T-helper 2 cell treated with Interferon-gamma antibody and Interleukin-4, amounts not matched to agents 5 μg/mL and 100 μg/mL, for 36 hours (primary cell): ENCODE results near the gene HIBADH.
"Not testable (repeated sequence)": the region's sequence is repeated elsewhere in the genome, so short reads cannot be mapped to it uniquely, and the experiment has no call there.

ENCODE experiments used
- DNase-seq: peaks from one replicate; pipeline ENCODE4 v3.0.0; 2021; ENCODE audit warnings: low spot score
- H3K27ac Mint-ChIP-seq: one replicate; pipeline ENCODE4 v1.8.0; 2021; ENCODE audit warnings: mild to moderate bottlenecking, mixed read lengths
- H3K27me3 Mint-ChIP-seq: one replicate; pipeline ENCODE4 v1.8.0; 2021; ENCODE audit warnings: low read depth, mixed read lengths
- H3K36me3 Mint-ChIP-seq: one replicate; pipeline ENCODE4 v1.8.0; 2021; ENCODE audit warnings: low read depth, mixed read lengths
- H3K4me1 Mint-ChIP-seq: one replicate; pipeline ENCODE4 v1.8.0; 2021; ENCODE audit warnings: low read depth, mixed read lengths
- H3K4me3 Mint-ChIP-seq: one replicate; pipeline ENCODE4 v1.8.0; 2022; ENCODE audit warnings: mild to moderate bottlenecking, moderate library complexity, mixed read lengths
- H3K9me3 Mint-ChIP-seq: one replicate; pipeline ENCODE4 v1.8.0; 2021; ENCODE audit warnings: mixed read lengths

The HIBADH gene

GRCh38 chr7:27639851-27640250, 22.8 kb downstream of the HIBADH start:
- H3K27ac Mint-ChIP-seq: no peak overlapping the region
- H3K27me3 Mint-ChIP-seq: no peaks in the 10 kb centered on the region
- H3K4me1 Mint-ChIP-seq: peaks cover 21% of the 10 kb centered on the region
- H3K9me3 Mint-ChIP-seq: no peaks in the 10 kb centered on the region
- no peak for DNase-seq
- peaks cover 12% of the 10 kb centered on the region for H3K36me3 Mint-ChIP-seq
- H3K4me3 Mint-ChIP-seq: no peak overlapping the region

DNA sequence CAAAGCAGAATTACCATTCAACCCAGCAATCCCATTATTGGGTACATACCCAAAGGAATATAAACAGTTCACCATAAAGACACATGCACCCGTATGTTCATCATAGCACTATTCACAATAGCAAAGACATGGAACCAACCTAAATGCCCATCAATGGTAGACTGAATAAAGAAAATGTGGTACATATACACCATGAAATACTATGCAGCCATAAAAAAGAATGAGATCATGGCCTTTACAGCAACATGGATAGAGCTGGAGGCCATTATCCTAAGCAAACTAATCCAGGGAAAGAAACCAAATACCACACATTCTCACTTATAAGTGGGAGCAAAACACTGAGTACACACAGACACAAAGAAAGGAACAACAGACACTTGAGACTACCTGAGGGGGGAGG, 23.6 kb downstream of the HIBADH start:
- H3K27me3 Mint-ChIP-seq, H3K9me3 Mint-ChIP-seq, DNase-seq, H3K27ac Mint-ChIP-seq, H3K4me3 Mint-ChIP-seq: not testable (repeated sequence)
- Mint-ChIP-seq H3K4me1 (peaks cover 19% of the 10 kb centered on the region), H3K36me3 (peaks cover 12% of the 10 kb centered on the region)

DNA sequence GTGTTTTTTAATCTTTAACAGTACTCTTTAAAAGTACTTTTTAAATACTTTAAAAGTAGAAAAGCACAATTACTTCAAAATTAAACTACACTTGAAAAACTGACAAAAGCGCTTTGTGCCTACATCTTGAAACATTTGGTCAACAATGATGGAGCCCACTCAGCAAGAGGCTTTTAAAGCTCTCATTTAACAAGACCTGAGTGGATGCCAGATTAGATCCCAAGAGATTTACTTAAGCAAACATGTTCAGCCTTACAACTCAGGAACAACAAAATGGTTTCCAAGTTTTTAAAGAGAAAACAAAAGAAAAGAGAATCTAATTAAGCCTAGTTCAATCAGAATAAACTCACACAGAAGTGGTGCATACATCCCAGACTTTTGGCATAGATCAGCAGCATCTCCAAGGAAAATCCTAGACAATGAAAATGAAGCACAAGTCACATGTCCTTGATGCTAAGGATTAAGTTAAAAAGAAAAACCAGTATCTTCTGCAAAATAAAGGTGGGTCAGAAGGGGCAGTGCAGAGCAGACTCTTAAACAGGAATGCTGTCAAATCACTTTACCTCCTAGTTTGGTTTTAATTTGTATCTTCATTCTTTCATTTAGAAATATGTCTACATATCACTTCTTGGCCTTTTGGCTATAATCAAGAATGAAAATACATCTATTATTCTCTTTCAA, 26.2 kb downstream of the HIBADH start:
- peaks cover 12% of the 10 kb centered on the region for H3K36me3 Mint-ChIP-seq
- H3K9me3 Mint-ChIP-seq: no peaks in the 10 kb centered on the region
- H3K27me3 Mint-ChIP-seq: no peaks in the 10 kb centered on the region
- peaks cover 17% of the 10 kb centered on the region for H3K4me1 Mint-ChIP-seq
- H3K27ac Mint-ChIP-seq: no peak overlapping the region
- no peak overlapping the region for H3K4me3 Mint-ChIP-seq
- no peak for DNase-seq

GRCh38 chr7:27635728-27636127, 27.0 kb downstream of the HIBADH start:
- DNase-seq: no peak
- H3K27me3 Mint-ChIP-seq: no peaks in the 10 kb centered on the region
- no peak overlapping the region for H3K27ac Mint-ChIP-seq
- peaks cover 12% of the 10 kb centered on the region for H3K36me3 Mint-ChIP-seq
- peaks cover 17% of the 10 kb centered on the region for H3K4me1 Mint-ChIP-seq
- H3K9me3 Mint-ChIP-seq: no peaks in the 10 kb centered on the region
- H3K4me3 Mint-ChIP-seq: no peak overlapping the region

DNA sequence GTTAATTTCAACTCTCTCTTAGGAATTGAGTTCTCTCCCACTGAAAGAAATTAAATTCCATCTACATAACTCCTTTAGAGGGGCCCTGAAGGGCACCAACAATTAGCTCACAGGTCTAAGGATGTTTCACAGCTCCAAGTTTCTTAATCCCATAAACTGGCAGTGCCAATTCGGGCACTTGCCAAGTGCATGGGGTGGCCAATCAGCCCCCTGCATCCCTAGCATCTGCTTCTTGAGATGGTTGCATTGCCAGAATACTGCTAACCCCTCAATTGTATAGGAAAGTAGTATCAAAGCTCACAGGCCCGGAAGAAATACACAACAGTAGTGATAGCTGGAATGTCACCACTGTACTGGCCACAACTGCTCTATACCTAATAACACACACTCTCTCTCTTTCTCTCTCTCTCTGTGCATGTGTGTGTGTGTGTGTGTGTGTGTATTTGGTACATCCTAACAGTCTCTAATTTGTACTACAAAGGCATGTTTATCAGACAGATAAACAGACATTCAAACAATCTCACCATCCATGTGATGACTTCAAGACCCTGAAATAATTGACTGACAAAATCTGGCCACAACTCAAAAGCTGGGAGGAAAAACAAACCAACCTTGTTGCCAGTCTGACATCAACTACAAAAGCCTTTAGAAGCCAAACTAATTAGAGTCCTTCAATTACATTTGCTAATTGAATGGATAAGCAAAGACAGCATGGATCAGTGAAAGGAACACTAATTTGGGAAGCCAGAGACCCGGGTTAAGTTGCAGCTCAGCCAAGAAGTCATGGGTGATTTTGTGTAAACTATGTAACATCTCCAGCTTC, 27.8 kb downstream of the HIBADH start:
- no peak for DNase-seq
- no peak overlapping the region for H3K4me3 Mint-ChIP-seq
- no peaks in the 10 kb centered on the region for H3K9me3 Mint-ChIP-seq
- peaks cover 12% of the 10 kb centered on the region for H3K36me3 Mint-ChIP-seq
- no peaks in the 10 kb centered on the region for H3K27me3 Mint-ChIP-seq
- peaks cover 17% of the 10 kb centered on the region for H3K4me1 Mint-ChIP-seq
- H3K27ac Mint-ChIP-seq: no peak overlapping the region

GRCh38 chr7:27633062-27633461, 29.6 kb downstream of the HIBADH start:
- no peak overlapping the region for H3K4me3 Mint-ChIP-seq
- no peaks in the 10 kb centered on the region for H3K27me3 Mint-ChIP-seq
- H3K9me3 Mint-ChIP-seq: no peaks in the 10 kb centered on the region
- peaks cover 17% of the 10 kb centered on the region for H3K4me1 Mint-ChIP-seq
- H3K36me3 Mint-ChIP-seq: peaks cover 3% of the 10 kb centered on the region
- DNase-seq: no peak
- H3K27ac Mint-ChIP-seq: no peak overlapping the region

GRCh38 chr7:27631391-27631790, 31.3 kb downstream of the HIBADH start:
- Mint-ChIP-seq H3K4me3 (no peak overlapping the region), H3K27ac (no peak overlapping the region), H3K27me3 (no peaks in the 10 kb centered on the region), H3K36me3 (peaks cover 3% of the 10 kb centered on the region), H3K9me3 (no peaks in the 10 kb centered on the region), H3K4me1 (peaks cover 12% of the 10 kb centered on the region)
- DNase-seq: no peak

GRCh38 chr7:27627146-27627545, 35.5 kb downstream of the HIBADH start:
- Mint-ChIP-seq H3K27me3 (no peaks in the 10 kb centered on the region), H3K36me3 (peaks cover 9% of the 10 kb centered on the region), H3K27ac (no peak overlapping the region), H3K4me1 (no peaks in the 10 kb centered on the region), H3K4me3 (no peak overlapping the region), H3K9me3 (peaks cover 12% of the 10 kb centered on the region)
- no peak for DNase-seq

GRCh38 chr7:27619492-27619891, 43.2 kb downstream of the HIBADH start:
- H3K4me1 Mint-ChIP-seq: peaks cover 2% of the 10 kb centered on the region
- H3K27ac Mint-ChIP-seq: no peak overlapping the region
- DNase-seq: no peak
- H3K36me3 Mint-ChIP-seq: peaks cover 36% of the 10 kb centered on the region
- H3K9me3 Mint-ChIP-seq: peaks cover 43% of the 10 kb centered on the region
- no peaks in the 10 kb centered on the region for H3K27me3 Mint-ChIP-seq
- no peak overlapping the region for H3K4me3 Mint-ChIP-seq

DNA sequence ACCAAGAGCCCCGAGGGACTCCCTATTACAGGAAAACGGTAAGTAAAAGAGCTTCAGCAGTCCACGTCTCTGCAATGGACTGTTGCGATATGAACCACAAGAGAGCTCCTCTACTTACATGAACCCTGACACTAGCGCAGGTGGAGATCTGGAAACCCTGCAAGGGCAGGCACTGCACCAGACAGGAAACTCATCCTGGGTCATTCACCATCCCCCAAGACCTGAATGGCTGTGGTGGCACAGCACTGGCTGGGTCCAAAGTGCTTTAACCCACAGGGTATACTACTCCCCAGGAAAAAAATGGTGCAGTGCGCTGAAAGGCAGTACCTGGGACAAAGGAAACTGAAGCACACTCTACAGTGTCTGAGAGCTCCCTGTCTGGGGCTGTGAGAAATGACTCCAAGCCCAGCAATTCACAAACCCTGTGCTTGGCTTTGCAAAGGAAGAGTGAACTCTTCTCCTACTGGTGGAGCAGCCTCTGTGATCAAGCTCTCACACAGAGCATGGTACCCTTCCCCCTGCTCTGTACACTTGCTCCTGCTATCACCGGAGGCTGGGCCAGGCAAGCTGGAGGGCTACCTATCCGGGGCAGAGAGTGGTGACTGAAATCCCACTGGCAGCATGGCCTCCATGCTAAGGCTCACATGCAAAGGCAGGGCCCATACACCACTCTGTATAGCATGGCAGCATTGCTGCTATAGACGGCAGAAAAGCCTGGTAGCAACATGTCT, 44.9 kb downstream of the HIBADH start:
- no peak for DNase-seq
- H3K27me3 Mint-ChIP-seq: no peaks in the 10 kb centered on the region
- peaks cover 30% of the 10 kb centered on the region for H3K36me3 Mint-ChIP-seq
- peaks cover 9% of the 10 kb centered on the region for H3K4me1 Mint-ChIP-seq
- no peak overlapping the region for H3K27ac Mint-ChIP-seq
- peaks cover 38% of the 10 kb centered on the region for H3K9me3 Mint-ChIP-seq
- no peak overlapping the region for H3K4me3 Mint-ChIP-seq

- Mint-ChIP-seq H3K9me3 (peaks cover 31% of the 10 kb centered on the region), H3K4me3 (no peak overlapping the region), H3K27ac (no peak overlapping the region), H3K36me3 (peaks cover 30% of the 10 kb centered on the region), H3K4me1 (peaks cover 9% of the 10 kb centered on the region), H3K27me3 (no peaks in the 10 kb centered on the region)
- DNase-seq: no peak
Observed at GRCh38 chr7:27616914-27617548, 45.7 kb downstream of the HIBADH start.

- peaks cover 29% of the 10 kb centered on the region for H3K36me3 Mint-ChIP-seq
- H3K27ac Mint-ChIP-seq: no peak overlapping the region
- no peak overlapping the region for H3K4me3 Mint-ChIP-seq
- no peak for DNase-seq
- no peaks in the 10 kb centered on the region for H3K27me3 Mint-ChIP-seq
- H3K4me1 Mint-ChIP-seq: peaks cover 9% of the 10 kb centered on the region
- peaks cover 31% of the 10 kb centered on the region for H3K9me3 Mint-ChIP-seq
Observed at GRCh38 chr7:27616186-27616491, 46.5 kb downstream of the HIBADH start.

- no peak for DNase-seq
- H3K27ac Mint-ChIP-seq: no peak overlapping the region
- H3K36me3 Mint-ChIP-seq: peaks cover 24% of the 10 kb centered on the region
- H3K4me1 Mint-ChIP-seq: peaks cover 9% of the 10 kb centered on the region
- no peak overlapping the region for H3K4me3 Mint-ChIP-seq
- peaks cover 25% of the 10 kb centered on the region for H3K9me3 Mint-ChIP-seq
- no peaks in the 10 kb centered on the region for H3K27me3 Mint-ChIP-seq
Observed at GRCh38 chr7:27615420-27616185, 47.1 kb downstream of the HIBADH start.
